Mesenchymal stem cell (in vitro differentiated cells and primary cell): ENCODE data around the gene TFAP2E.

Experiments
- DNase-seq: peaks from one replicate; pipeline ENCODE4 v3.0.0-alpha.2; 2013
- H2AFZ ChIP-seq: one replicate; pipeline ENCODE4 v1.6.1; 2013; ENCODE audit warnings: low read depth, mild to moderate bottlenecking, control low read depth, inconsistent platforms, low read length, moderate library complexity
- H2AK5ac ChIP-seq: 2 replicates; pipeline ENCODE4 v1.6.1; 2013; ENCODE audit warnings: low read length, moderate library complexity, mild to moderate bottlenecking, inconsistent platforms; ENCODE audit not compliant: severe bottlenecking
- H2BK120ac ChIP-seq: one replicate; pipeline ENCODE4 v1.6.1; 2013; ENCODE audit warnings: low read depth, mild to moderate bottlenecking, inconsistent platforms, low read length, moderate library complexity
- H2BK12ac ChIP-seq, 2 experiments: one replicate each; pipeline ENCODE4 v1.6.1; 2013; ENCODE audit warnings: inconsistent platforms in 2 of 2, low read length in 2 of 2, mild to moderate bottlenecking in 2 of 2, moderate library complexity in 2 of 2, control low read depth in 1 of 2
- H2BK15ac ChIP-seq: one replicate; pipeline ENCODE4 v1.6.1; 2013; ENCODE audit warnings: mild to moderate bottlenecking, low read depth, inconsistent platforms; ENCODE audit not compliant: poor library complexity, severe bottlenecking
- H2BK5ac ChIP-seq: 2 replicates; pipeline ENCODE4 v1.6.1; 2013; ENCODE audit warnings: low read depth, mild to moderate bottlenecking, low read length, control low read depth, inconsistent platforms; ENCODE audit not compliant: poor library complexity, severe bottlenecking
- H3K14ac ChIP-seq, 2 experiments: one replicate each; pipeline ENCODE4 v1.6.1; 2013; ENCODE audit warnings: inconsistent platforms in 2 of 2, low read length in 2 of 2, control low read depth in 1 of 2, mild to moderate bottlenecking in 1 of 2, moderate library complexity in 1 of 2
- H3K18ac ChIP-seq, 2 experiments: one replicate each; pipeline ENCODE4 v1.6.1; 2013; ENCODE audit warnings: inconsistent platforms in 2 of 2, low read length in 2 of 2, control low read depth in 1 of 2, low read depth in 1 of 2, mild to moderate bottlenecking in 1 of 2
- H3K23ac ChIP-seq, 2 experiments: one replicate each; pipeline ENCODE4 v1.6.1; 2013; ENCODE audit warnings: inconsistent platforms in 2 of 2, low read length in 2 of 2, mild to moderate bottlenecking in 2 of 2, moderate library complexity in 2 of 2, control low read depth in 1 of 2
- H3K27ac ChIP-seq: 2 replicates; pipeline ENCODE4 v1.5.1; 2013; ENCODE audit warnings: mild to moderate bottlenecking, moderate library complexity, low read length, control low read depth, inconsistent platforms; ENCODE audit not compliant: poor library complexity, severe bottlenecking
- H3K27me3 ChIP-seq, 2 experiments: 2 replicates each; pipeline versions ENCODE4 v1.6.1 to v1.7.0; 2013; ENCODE audit warnings: low read length in 2 of 2, mild to moderate bottlenecking in 2 of 2, moderate library complexity in 2 of 2, control low read depth in 1 of 2, inconsistent platforms in 1 of 2; ENCODE audit not compliant: control insufficient read depth in 1 of 2, insufficient read depth in 1 of 2
- H3K36me3 ChIP-seq, 2 experiments: 2 replicates each; pipeline versions ENCODE4 v1.6.1 to v1.7.0; 2013; ENCODE audit warnings: low read length in 2 of 2, control low read depth in 1 of 2, inconsistent platforms in 1 of 2, low read depth in 1 of 2, mild to moderate bottlenecking in 1 of 2; ENCODE audit not compliant: insufficient read depth in 2 of 2, control insufficient read depth in 1 of 2
- H3K4ac ChIP-seq, 2 experiments: one replicate each; pipeline ENCODE4 v1.6.1; 2013; ENCODE audit warnings: inconsistent platforms in 2 of 2, low read length in 2 of 2, mild to moderate bottlenecking in 2 of 2, moderate library complexity in 2 of 2, control low read depth in 1 of 2, low read depth in 1 of 2
- H3K4me1 ChIP-seq: 2 replicates; pipeline ENCODE4 v1.6.1; 2013; ENCODE audit warnings: low read depth, low read length, control low read depth; ENCODE audit not compliant: control insufficient read depth, insufficient read depth
- H3K4me2 ChIP-seq: 2 replicates; pipeline ENCODE4 v1.6.1; 2013; ENCODE audit warnings: low read length, mild to moderate bottlenecking, inconsistent platforms; ENCODE audit not compliant: poor library complexity, severe bottlenecking
- H3K4me3 ChIP-seq, 2 experiments: 2 replicates each; pipeline versions ENCODE4 v1.5.1 to v1.7.0; 2013; ENCODE audit warnings: low read length in 2 of 2, mild to moderate bottlenecking in 2 of 2, control low read depth in 1 of 2, low read depth in 1 of 2; ENCODE audit not compliant: insufficient read depth in 1 of 2
- H3K79me1 ChIP-seq: replicated peaks from 2 replicates; pipeline ENCODE4 v1.6.1; 2013; ENCODE audit warnings: mild to moderate bottlenecking, control low read depth, low read length, inconsistent platforms; ENCODE audit not compliant: poor library complexity, severe bottlenecking
- H3K9ac ChIP-seq: 2 replicates; pipeline ENCODE4 v1.7.0; 2013; ENCODE audit warnings: mild to moderate bottlenecking, low read length, moderate library complexity
- H3K9me3 ChIP-seq: 2 replicates; pipeline ENCODE4 v1.7.0; 2013; ENCODE audit warnings: mild to moderate bottlenecking, low read length; ENCODE audit not compliant: control insufficient read depth
- H4K8ac ChIP-seq: one replicate; pipeline ENCODE4 v1.6.1; 2013; ENCODE audit warnings: inconsistent platforms, mild to moderate bottlenecking, low read length, moderate library complexity
- H4K91ac ChIP-seq: one replicate; pipeline ENCODE4 v1.6.1; 2013; ENCODE audit warnings: mild to moderate bottlenecking, low read length, inconsistent platforms
- WGBS: methylation state at CpG from one replicate; pipeline ENCODE4 v1.1.7; 2013; ENCODE audit warnings: mixed read lengths; 5-methylcytosine and 5-hydroxymethylcytosine counted together

TFAP2E gene

GRCh38 chr1:35623832-35624231 is 50.7 kb downstream of the TFAP2E start:
- no peak overlapping the region for H2BK15ac ChIP-seq
- H3K14ac ChIP-seq = no peak overlapping the region
- H3K4ac ChIP-seq = no peak overlapping the region
- H2BK120ac ChIP-seq = no peak overlapping the region
- peaks cover 25% of the 10 kb centered on the region for H3K79me1 ChIP-seq
- peaks cover 1% of the 10 kb centered on the region for H3K4me1 ChIP-seq
- H3K18ac ChIP-seq = no peak overlapping the region
- no peaks in the 10 kb centered on the region for H3K27me3 ChIP-seq
- H3K36me3 ChIP-seq = peaks cover 17 to 63% of the 10 kb centered on the region in 2 experiments
- H2BK5ac ChIP-seq = no peak overlapping the region
- H3K4me3 ChIP-seq = no peak overlapping the region
- no peak overlapping the region for H2BK12ac ChIP-seq
- H3K27ac ChIP-seq = no peak overlapping the region
- DNase-seq = no peak
- H2AK5ac ChIP-seq = no peak overlapping the region
- H3K4me2 ChIP-seq = no peak overlapping the region
- H3K9me3 ChIP-seq = no peaks in the 10 kb centered on the region
- H4K91ac ChIP-seq = no peak overlapping the region
- no peak overlapping the region for H4K8ac ChIP-seq
- no peak overlapping the region for H3K23ac ChIP-seq
- H3K9ac ChIP-seq = no peak overlapping the region
- H2AFZ ChIP-seq = no peak overlapping the region

GRCh38 chr1:35629051-35629450 is 55.9 kb downstream of the TFAP2E start:
- Histone ChIP-seq H3K4me3 (no peak overlapping the region), H3K27me3 (no peaks in the 10 kb centered on the region), H3K9ac (no peak overlapping the region), H3K4me1 (no peaks in the 10 kb centered on the region), H3K27ac (no peak overlapping the region), H4K91ac (no peak overlapping the region), H3K79me1 (peaks cover 15% of the 10 kb centered on the region), H3K4me2 (no peak overlapping the region), H4K8ac (no peak overlapping the region), H2BK12ac (no peak overlapping the region), H3K14ac (no peak overlapping the region), H2BK15ac (no peak overlapping the region), H3K23ac (no peak overlapping the region), H2BK5ac (no peak overlapping the region), H3K18ac (no peak overlapping the region), H2AFZ (no peak overlapping the region), H2AK5ac (no peak overlapping the region), H2BK120ac (no peak overlapping the region), H3K4ac (no peak overlapping the region), H3K36me3 (peaks cover 26 to 77% of the 10 kb centered on the region in 2 experiments), H3K9me3 (no peaks in the 10 kb centered on the region)
- no peak for DNase-seq
- 100% methylated on average over 2 of the region's 2 CpGs for WGBS

DNA sequence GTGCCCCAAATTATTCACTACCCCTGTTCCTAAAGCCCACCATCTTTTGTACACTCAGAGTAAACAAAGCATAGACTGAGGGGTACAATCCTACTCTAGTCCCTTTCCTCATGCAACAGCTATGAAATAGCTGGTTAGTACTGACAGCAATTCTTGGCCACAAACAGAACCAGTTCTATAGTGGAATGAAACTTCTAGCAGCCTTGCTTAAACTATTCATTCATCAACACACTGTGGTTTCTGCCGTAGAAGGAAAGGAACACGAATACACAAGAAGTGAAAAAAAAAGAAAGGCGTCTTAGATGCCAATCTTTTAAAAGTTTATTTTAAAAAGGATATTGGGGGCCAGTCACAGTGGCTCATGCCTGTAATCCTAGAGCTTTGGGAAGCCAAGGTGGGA is 58.3 kb downstream of the TFAP2E start:
- Histone ChIP-seq H3K79me1 (peaks cover 20% of the 10 kb centered on the region), H3K27ac (no peak overlapping the region), H2BK12ac (no peak overlapping the region), H4K91ac (no peak overlapping the region), H2AFZ (no peak overlapping the region), H2BK5ac (no peak overlapping the region), H3K4me2 (no peak overlapping the region), H3K18ac (no peak overlapping the region), H3K9ac (no peak overlapping the region), H3K4me1 (no peaks in the 10 kb centered on the region), H3K27me3 (no peaks in the 10 kb centered on the region), H3K14ac (no peak overlapping the region), H3K23ac (no peak overlapping the region), H3K9me3 (no peaks in the 10 kb centered on the region), H3K4me3 (no peak overlapping the region), H2BK15ac (no peak overlapping the region), H3K36me3 (peaks cover 29 to 90% of the 10 kb centered on the region in 2 experiments), H2AK5ac (no peak overlapping the region), H2BK120ac (no peak overlapping the region), H3K4ac (no peak overlapping the region), H4K8ac (no peak overlapping the region)
- no peak for DNase-seq
- WGBS = 97% methylated on average over 3 of the region's 3 CpGs

DNA sequence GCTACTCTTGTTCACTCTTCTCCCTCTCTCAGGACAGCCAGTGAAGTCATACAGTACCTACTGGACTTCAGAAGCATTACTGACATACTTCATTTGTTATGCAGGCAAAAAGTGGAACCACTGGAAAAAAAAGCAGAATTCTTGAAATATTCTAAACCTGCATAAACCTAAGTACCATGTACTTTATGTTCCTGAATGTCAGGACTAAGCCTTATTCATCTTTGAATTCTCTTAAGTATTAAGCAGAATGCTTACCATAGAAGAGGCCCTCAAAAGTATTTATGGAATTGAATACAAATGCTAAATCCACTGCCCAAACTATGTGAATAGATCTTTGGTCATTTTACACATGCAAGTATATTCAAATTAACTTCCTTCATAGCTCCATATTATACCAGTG is 60.4 kb downstream of the TFAP2E start:
- Histone ChIP-seq H4K91ac (no peak overlapping the region), H2AK5ac (no peak overlapping the region), H3K27ac (no peak overlapping the region), H3K79me1 (peaks cover 16% of the 10 kb centered on the region), H2BK15ac (no peak overlapping the region), H2BK5ac (no peak overlapping the region), H4K8ac (no peak overlapping the region), H2AFZ (no peak overlapping the region), H3K14ac (no peak overlapping the region), H3K4me2 (no peak overlapping the region), H3K4me1 (no peaks in the 10 kb centered on the region), H3K9ac (no peak overlapping the region), H3K36me3 (peaks cover 23 to 72% of the 10 kb centered on the region in 2 experiments), H3K4me3 (no peak overlapping the region), H3K9me3 (no peaks in the 10 kb centered on the region), H3K18ac (no peak overlapping the region), H2BK120ac (no peak overlapping the region), H3K27me3 (no peaks in the 10 kb centered on the region), H3K23ac (no peak overlapping the region), H3K4ac (no peak overlapping the region), H2BK12ac (no peak overlapping the region)
- no peak for DNase-seq
